HepG2 (cell line): Measurements from ENCODE around the gene GRK5.

Source experiments
- ARID2 ChIP-seq: sonication (generic); formaldehyde crosslinking; IDR thresholded peaks from 2 replicates; pipeline ENCODE4 v1.8.1; 2022; ENCODE audit warnings: mild to moderate bottlenecking, missing genetic modification reagents, borderline replicate concordance
- ELF1 ChIP-seq: sonication (generic); formaldehyde crosslinking; IDR thresholded peaks from 2 replicates; pipeline ENCODE4 v1.4.0; 2020; ENCODE audit warnings: missing genetic modification reagents
- ESRRA ChIP-seq: sonication (generic); formaldehyde crosslinking; IDR thresholded peaks from 2 replicates; pipeline ENCODE4 v1.5.1; 2020; ENCODE audit warnings: mild to moderate bottlenecking, low read depth, missing genetic modification reagents
- FOSL2 ChIP-seq: sonication (generic); formaldehyde crosslinking; IDR thresholded peaks from 2 replicates; pipeline ENCODE4 v1.4.0; 2020; ENCODE audit warnings: missing genetic modification reagents
- MAFG ChIP-seq: sonication (generic); formaldehyde crosslinking; IDR thresholded peaks from 2 replicates; pipeline ENCODE4 v1.5.1; 2020; ENCODE audit warnings: mild to moderate bottlenecking, missing genetic modification reagents
- POLR2AphosphoS2 ChIP-seq: IDR thresholded peaks from 2 replicates; pipeline ENCODE4 v1.6.1; 2011; ENCODE audit warnings: low read depth, low read length, improper control_type of control experiment
- SIN3B ChIP-seq: fragments of 150-350 bp; IDR thresholded peaks from 2 replicates; pipeline ENCODE4 v1.6.1; 2014; ENCODE audit warnings: low read length
- TAF1 ChIP-seq: sonication (generic); formaldehyde crosslinking; IDR thresholded peaks from 2 replicates; pipeline ENCODE4 v1.4.0; 2020; ENCODE audit warnings: missing genetic modification reagents
- TBL1XR1 ChIP-seq: fragments of 150-350 bp; IDR thresholded peaks from 2 replicates; pipeline ENCODE4 v1.6.1; 2014; ENCODE audit warnings: borderline replicate concordance, low read length; ENCODE audit not compliant: partially characterized antibody
- ZNF354B ChIP-seq: sonication (generic); formaldehyde crosslinking; IDR thresholded peaks from 2 replicates; pipeline ENCODE4 v1.8.0; 2022; ENCODE audit warnings: mild to moderate bottlenecking, missing genetic modification reagents
- ZNF644 ChIP-seq: IDR thresholded peaks from 2 replicates; pipeline ENCODE4 v1.6.1; 2016; ENCODE audit warnings: low read depth
- ZSCAN21 ChIP-seq: sonication (generic); formaldehyde crosslinking; IDR thresholded peaks from 2 replicates; pipeline ENCODE4 v1.8.0; 2022; ENCODE audit warnings: mild to moderate bottlenecking, missing genetic modification reagents, moderate library complexity, borderline replicate concordance
- TF ChIP-seq, protein P1 (sequence below): sonication (generic); formaldehyde crosslinking; IDR thresholded peaks from 2 replicates; pipeline ENCODE4 v1.5.0; 2020; ENCODE audit warnings: mild to moderate bottlenecking, missing genetic modification reagents, moderate library complexity
- TF ChIP-seq, protein P2 (sequence below): sonication (generic); formaldehyde crosslinking; IDR thresholded peaks from 2 replicates; pipeline ENCODE4 v1.4.0; 2020; ENCODE audit warnings: missing genetic modification reagents, mild to moderate bottlenecking, borderline replicate concordance

GRCh38 chr10:119395280-119396007 is 188.1 kb downstream of the GRK5 start:
- no peak for TF ChIP-seq ZSCAN21 (CRISPR knock-in tag)
- TF ChIP-seq, protein P1, sequence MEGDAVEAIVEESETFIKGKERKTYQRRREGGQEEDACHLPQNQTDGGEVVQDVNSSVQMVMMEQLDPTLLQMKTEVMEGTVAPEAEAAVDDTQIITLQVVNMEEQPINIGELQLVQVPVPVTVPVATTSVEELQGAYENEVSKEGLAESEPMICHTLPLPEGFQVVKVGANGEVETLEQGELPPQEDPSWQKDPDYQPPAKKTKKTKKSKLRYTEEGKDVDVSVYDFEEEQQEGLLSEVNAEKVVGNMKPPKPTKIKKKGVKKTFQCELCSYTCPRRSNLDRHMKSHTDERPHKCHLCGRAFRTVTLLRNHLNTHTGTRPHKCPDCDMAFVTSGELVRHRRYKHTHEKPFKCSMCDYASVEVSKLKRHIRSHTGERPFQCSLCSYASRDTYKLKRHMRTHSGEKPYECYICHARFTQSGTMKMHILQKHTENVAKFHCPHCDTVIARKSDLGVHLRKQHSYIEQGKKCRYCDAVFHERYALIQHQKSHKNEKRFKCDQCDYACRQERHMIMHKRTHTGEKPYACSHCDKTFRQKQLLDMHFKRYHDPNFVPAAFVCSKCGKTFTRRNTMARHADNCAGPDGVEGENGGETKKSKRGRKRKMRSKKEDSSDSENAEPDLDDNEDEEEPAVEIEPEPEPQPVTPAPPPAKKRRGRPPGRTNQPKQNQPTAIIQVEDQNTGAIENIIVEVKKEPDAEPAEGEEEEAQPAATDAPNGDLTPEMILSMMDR (CRISPR knock-in tag) = no peak
- no peak for TF ChIP-seq ZNF354B (CRISPR knock-in tag)
- TF ChIP-seq ARID2 = no peak
- TF ChIP-seq FOSL2 (CRISPR knock-in tag) = no peak
- no peak for TF ChIP-seq POLR2AphosphoS2
- TF ChIP-seq, protein P2, sequence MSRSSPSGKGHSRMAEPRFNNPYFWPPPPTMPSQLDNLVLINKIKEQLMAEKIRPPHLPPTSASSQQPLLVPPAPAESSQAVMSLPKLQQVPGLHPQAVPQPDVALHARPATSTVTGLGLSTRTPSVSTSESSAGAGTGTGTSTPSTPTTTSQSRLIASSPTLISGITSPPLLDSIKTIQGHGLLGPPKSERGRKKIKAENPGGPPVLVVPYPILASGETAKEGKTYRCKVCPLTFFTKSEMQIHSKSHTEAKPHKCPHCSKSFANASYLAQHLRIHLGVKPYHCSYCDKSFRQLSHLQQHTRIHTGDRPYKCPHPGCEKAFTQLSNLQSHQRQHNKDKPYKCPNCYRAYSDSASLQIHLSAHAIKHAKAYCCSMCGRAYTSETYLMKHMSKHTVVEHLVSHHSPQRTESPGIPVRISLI = no peak
- no peak for TF ChIP-seq ESRRA (CRISPR knock-in tag)
- no peak for TF ChIP-seq SIN3B
- TF ChIP-seq TBL1XR1 = no peak
- no peak for TF ChIP-seq MAFG (CRISPR knock-in tag)
- TF ChIP-seq ZNF644 (CRISPR knock-in tag) = no peak
- no peak for TF ChIP-seq ELF1
- no peak for TF ChIP-seq TAF1
